Stimulated activated CD4-positive, alpha-beta T cell treated with anti-CD3 and anti-CD28 coated beads, Interleukin-4, amount 100 ng/mL, for 4 hours (primary cell): ENCODE results near the gene HLTF.
"Not testable (repeated sequence)": the region's sequence is repeated elsewhere in the genome, so short reads cannot be mapped to it uniquely, and the experiment has no call there.

Experiments
- DNase-seq, 2 experiments: peaks; one replicate each; pipeline ENCODE4 v3.0.0-alpha.2; 2020

HLTF gene

GRCh38 chr3:149015393-149015792 lies 70.9 kb downstream of the HLTF start:
- no peak for DNase-seq

GRCh38 chr3:149013726-149014125 lies 72.6 kb downstream of the HLTF start:
- no peak for DNase-seq

GRCh38 chr3:149011676-149012075 lies 74.7 kb downstream of the HLTF start:
- no peak for DNase-seq

- DNase-seq, result no peak
Measured at GRCh38 chr3:149010966-149011365, 75.4 kb downstream of the HLTF start.

GRCh38 chr3:149010504-149010951 lies 75.8 kb downstream of the HLTF start:
- no peak for DNase-seq

- no peak for DNase-seq
Measured at GRCh38 chr3:149009732-149010131, 76.6 kb downstream of the HLTF start.

GRCh38 chr3:149007567-149008257 lies 78.6 kb downstream of the HLTF start:
- DNase-seq, result no peak

GRCh38 chr3:149005416-149005815 lies 80.9 kb downstream of the HLTF start:
- DNase-seq, result no peak

GRCh38 chr3:149004622-149005021 lies 81.7 kb downstream of the HLTF start:
- DNase-seq, result no peak

GRCh38 chr3:149003653-149004305 lies 82.6 kb downstream of the HLTF start:
- no peak for DNase-seq

- no peak for DNase-seq
Measured at GRCh38 chr3:149001727-149002126, 84.6 kb downstream of the HLTF start.

GRCh38 chr3:149000206-149000745 lies 86.1 kb downstream of the HLTF start:
- no peak for DNase-seq

- no peak for DNase-seq
Measured at GRCh38 chr3:148999806-149000205, 86.5 kb downstream of the HLTF start.

- DNase-seq, result no peak
Measured at GRCh38 chr3:148998715-148999423, 87.5 kb downstream of the HLTF start.

- DNase-seq, result no peak
Measured at GRCh38 chr3:148998297-148998696, 88.0 kb downstream of the HLTF start.

GRCh38 chr3:148997623-148998022 lies 88.7 kb downstream of the HLTF start:
- DNase-seq, result no peak

GRCh38 chr3:148992635-148993255 lies 93.6 kb downstream of the HLTF start:
- DNase-seq, result no peak

- peak; percentile 22 to 32 for DNase-seq
Measured at GRCh38 chr3:148992027-148992634, 94.2 kb downstream of the HLTF start.

GRCh38 chr3:148991219-148992026 lies 94.9 kb downstream of the HLTF start, which contains the start of gene GYG1:
Gene GYG1 (plus strand): TSS chr3:148991540. CDS start chr3:148991641, 101 bp downstream.
- DNase-seq, result peak; percentile 75 to 83

GRCh38 chr3:148990236-148990635 lies 96.1 kb downstream of the HLTF start:
- no peak for DNase-seq

- DNase-seq, result not testable (repeated sequence)
Measured at GRCh38 chr3:148987551-148987950, 98.8 kb downstream of the HLTF start.

GRCh38 chr3:148981273-148981672 lies 105.1 kb downstream of the HLTF start:
- DNase-seq, result no peak
